Left ventricle myocardium inferior (tissue), 1 donor: ENCODE data around the gene ANO5. TPM values are rescaled to one million over a fixed set of nuclear protein-coding genes. Genes with fewer than 3 reads are reported as not detected.
A peak's percentile ranks its signal among the peaks of the same experiment; 100 is the strongest.

Experiments
- DNase-seq: peaks from one replicate; pipeline ENCODE4 v3.0.0-alpha.2; 2020
- H3K27ac ChIP-seq: fragments of 200-600 bp; replicated peaks from 2 replicates; pipeline ENCODE4 v1.8.0; 2021
- H3K27me3 ChIP-seq: fragments of 200-600 bp; 2 replicates; pipeline ENCODE4 v1.8.0; 2021; ENCODE audit warnings: low read depth
- H3K36me3 ChIP-seq: fragments of 200-600 bp; 2 replicates; pipeline ENCODE4 v1.8.0; 2021
- H3K4me1 ChIP-seq: fragments of 200-600 bp; 2 replicates; pipeline ENCODE4 v1.8.0; 2021
- H3K4me3 ChIP-seq: fragments of 200-600 bp; 2 replicates; pipeline ENCODE4 v1.8.0; 2021; ENCODE audit warnings: mild to moderate bottlenecking, moderate library complexity
- H3K9me3 ChIP-seq: fragments of 200-600 bp; replicated peaks from 2 replicates; pipeline ENCODE4 v1.8.0; 2021
- intact Hi-C: fragments of 100-400 bp; cut with micrococcal nuclease; formaldehyde crosslinking; loops from one replicate; pipeline ENCODE4 v1.11.0; 2022
- total RNA-seq: library from RNA; stranded (reverse); fragmentation: NEBNext Ultra II Directional; extraction: Animal tissue kit (Norgen Biotek cat#: 25700); gene quantifications from one replicate; pipeline ENCODE4 v1.2.1, GENCODE V29; 2021
- TF ChIP-seq, protein P1 (sequence below): fragments of 200-600 bp; IDR thresholded peaks from 2 replicates; pipeline ENCODE4 v1.8.0; 2021; ENCODE audit warnings: antibody characterized with exemption, mild to moderate bottlenecking, borderline replicate concordance
- donor health status: DM: no; HTN: yes; CAD: no; lungs with severe emphysema.

Gene ANO5
- total RNA-seq, 1 donor from 2014 or later = 79.7 TPM

GRCh38 chr11:22221143-22221542, 28.3 kb downstream of the ANO5 start:
- intact Hi-C loops = no loop called here
- peaks cover 27% of the 10 kb centered on the region for H3K4me1 ChIP-seq
- no peak for DNase-seq
- no peaks in the 10 kb centered on the region for H3K9me3 ChIP-seq
- H3K4me3 ChIP-seq = peak overlapping the region; percentile 13
- no peaks in the 10 kb centered on the region for H3K27me3 ChIP-seq
- H3K36me3 ChIP-seq = peaks cover 3% of the 10 kb centered on the region
- peak overlapping the region; percentile 45 for H3K27ac ChIP-seq
- TF ChIP-seq, protein P1, sequence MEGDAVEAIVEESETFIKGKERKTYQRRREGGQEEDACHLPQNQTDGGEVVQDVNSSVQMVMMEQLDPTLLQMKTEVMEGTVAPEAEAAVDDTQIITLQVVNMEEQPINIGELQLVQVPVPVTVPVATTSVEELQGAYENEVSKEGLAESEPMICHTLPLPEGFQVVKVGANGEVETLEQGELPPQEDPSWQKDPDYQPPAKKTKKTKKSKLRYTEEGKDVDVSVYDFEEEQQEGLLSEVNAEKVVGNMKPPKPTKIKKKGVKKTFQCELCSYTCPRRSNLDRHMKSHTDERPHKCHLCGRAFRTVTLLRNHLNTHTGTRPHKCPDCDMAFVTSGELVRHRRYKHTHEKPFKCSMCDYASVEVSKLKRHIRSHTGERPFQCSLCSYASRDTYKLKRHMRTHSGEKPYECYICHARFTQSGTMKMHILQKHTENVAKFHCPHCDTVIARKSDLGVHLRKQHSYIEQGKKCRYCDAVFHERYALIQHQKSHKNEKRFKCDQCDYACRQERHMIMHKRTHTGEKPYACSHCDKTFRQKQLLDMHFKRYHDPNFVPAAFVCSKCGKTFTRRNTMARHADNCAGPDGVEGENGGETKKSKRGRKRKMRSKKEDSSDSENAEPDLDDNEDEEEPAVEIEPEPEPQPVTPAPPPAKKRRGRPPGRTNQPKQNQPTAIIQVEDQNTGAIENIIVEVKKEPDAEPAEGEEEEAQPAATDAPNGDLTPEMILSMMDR = no peak

GRCh38 chr11:22225190-22225589, 32.3 kb downstream of the ANO5 start:
- TF ChIP-seq, protein P1 = no peak
- intact Hi-C loops = no loop called here

GRCh38 chr11:22234743-22235142, 41.9 kb downstream of the ANO5 start:
- no peak overlapping the region for H3K4me3 ChIP-seq
- DNase-seq = no peak
- H3K27ac ChIP-seq = no peak overlapping the region
- H3K9me3 ChIP-seq = no peaks in the 10 kb centered on the region
- H3K27me3 ChIP-seq = no peaks in the 10 kb centered on the region
- peaks cover 15% of the 10 kb centered on the region for H3K36me3 ChIP-seq
- intact Hi-C loops = no loop called here
- TF ChIP-seq, protein P1 = no peak
- no peaks in the 10 kb centered on the region for H3K4me1 ChIP-seq

More at GRCh38 chr11:22225190-22225589, 32.3 kb downstream of the ANO5 start:
- Histone ChIP-seq H3K9me3 (no peaks in the 10 kb centered on the region), H3K27ac (no peak overlapping the region), H3K4me3 (no peak overlapping the region), H3K36me3 (peaks cover 15% of the 10 kb centered on the region), H3K27me3 (no peaks in the 10 kb centered on the region), H3K4me1 (peaks cover 19% of the 10 kb centered on the region)
- no peak for DNase-seq

GRCh38 chr11:22244986-22245592, 52.2 kb downstream of the ANO5 start:
- intact Hi-C loops = no loop called here
- no peak overlapping the region for H3K27ac ChIP-seq
- no peaks in the 10 kb centered on the region for H3K27me3 ChIP-seq

DNA sequence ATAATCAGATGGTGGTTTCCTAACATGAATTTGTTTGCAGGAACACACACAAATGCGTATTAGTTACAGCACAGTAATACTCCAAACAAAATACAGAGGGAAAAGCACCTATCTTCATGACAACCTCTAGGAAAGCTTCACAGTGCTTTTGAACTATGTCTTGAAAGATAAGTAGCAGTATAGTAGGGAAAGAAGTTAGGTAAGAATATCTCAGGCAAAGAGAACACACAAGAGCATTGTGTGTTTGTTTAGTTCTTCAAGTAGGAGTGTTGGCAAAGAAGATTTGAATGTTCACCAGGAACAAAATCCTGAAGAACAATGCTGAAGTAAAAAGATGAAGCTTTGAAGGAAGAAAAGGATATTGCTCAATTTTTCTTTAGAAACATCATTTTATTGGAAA, 54.1 kb downstream of the ANO5 start:
- DNase-seq = no peak
- Histone ChIP-seq H3K4me1 (peaks cover 8% of the 10 kb centered on the region), H3K27ac (no peak overlapping the region), H3K4me3 (no peak overlapping the region), H3K9me3 (no peaks in the 10 kb centered on the region), H3K27me3 (no peaks in the 10 kb centered on the region), H3K36me3 (peaks cover 16% of the 10 kb centered on the region)
- TF ChIP-seq, protein P1 = no peak
- intact Hi-C loops = no loop called here

More at GRCh38 chr11:22244986-22245592, 52.2 kb downstream of the ANO5 start:
- Histone ChIP-seq H3K4me3 (no peak overlapping the region), H3K4me1 (peaks cover 8% of the 10 kb centered on the region), H3K9me3 (no peaks in the 10 kb centered on the region), H3K36me3 (peaks cover 12% of the 10 kb centered on the region)
- TF ChIP-seq, protein P1 = peak; percentile 70
- DNase-seq = peak; percentile 15
